OCI-LY7 (cell line): Measurements from ENCODE around the gene FAM217A. TPM values are rescaled to one million over a fixed set of nuclear protein-coding genes. Genes with fewer than 3 reads are reported as not detected.

ENCODE experiments used
- BruUV-seq: library from RNA; stranded (reverse); fragments of 400-500 nt; replicated peaks from 2 replicates; lab custom pipeline; 2021; lab: Mats Ljungman, UMichigan
- CTCF ChIA-PET: fragments of 300-600 bp; sonication (Branson Sonifier 250); formaldehyde crosslinking; loops from one replicate; lab custom pipeline; 2022; ENCODE audit warnings: antibody characterized with exemption; ENCODE audit not compliant: unreplicated experiment; lab: Charles Lee
- POLR2A ChIA-PET: fragments of 300-600 bp; sonication (Branson Sonifier 250); formaldehyde crosslinking; loops from one replicate; lab custom pipeline; 2022; ENCODE audit warnings: antibody characterized with exemption; lab: Charles Lee
- DNase-seq: peaks from one replicate; pipeline ENCODE4 v3.0.0-alpha.2; 2015; ENCODE audit warnings: low spot score
- H2AFZ ChIP-seq: fragments of 200-600 bp; sonication (generic), shearing (Covaris generic); 2 replicates; pipeline ENCODE4 v1.6.1; 2014; ENCODE audit warnings: mild to moderate bottlenecking, antibody characterized with exemption, low read length, moderate library complexity
- H3K27ac ChIP-seq: fragments of 200-600 bp; sonication (generic); 2 replicates; pipeline ENCODE4 v1.5.1; 2014; ENCODE audit warnings: mixed run types, low read depth, mild to moderate bottlenecking, moderate library complexity, low read length, inconsistent platforms; ENCODE audit not compliant: poor library complexity, severe bottlenecking
- H3K36me3 ChIP-seq: fragments of 200-600 bp; sonication (generic); 2 replicates; pipeline ENCODE4 v1.6.1; 2014; ENCODE audit warnings: mild to moderate bottlenecking, antibody characterized with exemption, low read length, moderate library complexity, mixed read lengths; ENCODE audit not compliant: insufficient read depth
- H3K4me1 ChIP-seq: fragments of 200-600 bp; sonication (generic); 2 replicates; pipeline ENCODE4 v1.5.1; 2014; ENCODE audit warnings: mild to moderate bottlenecking, low read length; ENCODE audit not compliant: insufficient read depth, poor library complexity, severe bottlenecking
- H3K4me2 ChIP-seq: fragments of 200-600 bp; sonication (generic); 2 replicates; pipeline ENCODE4 v1.6.1; 2014; ENCODE audit warnings: mild to moderate bottlenecking, low read length
- H3K4me3 ChIP-seq: fragments of 200-600 bp; sonication (generic); 2 replicates; pipeline ENCODE4 v1.5.1; 2014; ENCODE audit warnings: mild to moderate bottlenecking, low read depth, low read length; ENCODE audit not compliant: poor library complexity, severe bottlenecking
- H3K79me2 ChIP-seq: fragments of 200-600 bp; sonication (generic); 2 replicates; pipeline ENCODE4 v1.6.1; 2016; ENCODE audit warnings: low read depth, mild to moderate bottlenecking, low read length, moderate library complexity, mixed read lengths; ENCODE audit not compliant: insufficient read depth
- H3K9me2 ChIP-seq: fragments of 200-600 bp; sonication (generic); 2 replicates; pipeline ENCODE4 v1.6.1; 2016; ENCODE audit warnings: mild to moderate bottlenecking, low read length, mixed read lengths; ENCODE audit not compliant: insufficient read depth
- H3K9me3 ChIP-seq: fragments of 200-600 bp; sonication (generic); 2 replicates; pipeline ENCODE4 v1.6.1; 2014; ENCODE audit warnings: mild to moderate bottlenecking, mixed run types, low read length, mixed read lengths
- H4K20me1 ChIP-seq: fragments of 200-600 bp; sonication (generic); 2 replicates; pipeline ENCODE4 v1.6.1; 2014; ENCODE audit warnings: mild to moderate bottlenecking, antibody characterized with exemption, low read length, moderate library complexity, mixed read lengths; ENCODE audit not compliant: insufficient read depth
- EZH2phosphoT487 ChIP-seq: fragments of 200-600 bp; sonication (generic); IDR thresholded peaks from 2 replicates; pipeline ENCODE4 v1.6.1; 2018; ENCODE audit warnings: low read depth, borderline replicate concordance, mild to moderate bottlenecking, mixed run types, antibody characterized with exemption, low read length, moderate library complexity, mixed read lengths
- intact Hi-C: fragments of 100-400 bp; cut with micrococcal nuclease; formaldehyde crosslinking; loops from one replicate; pipeline ENCODE4 v1.10.0; 2022; ENCODE audit not compliant: unreplicated experiment
- total RNA-seq, 2 experiments: library from RNA; depleted of rRNA in 1 of 2; stranded (reverse); fragments of >200 nt in 1 of 2; shearing (Covaris generic) in 1 of 2; gene quantifications; 2 replicates each; pipeline ENCODE4 v1.2.3, GENCODE V29; 2014 to 2022
- TF ChIP-seq, protein P1 (sequence below): fragments of 200-600 bp; sonication (generic); conservative IDR thresholded peaks from 2 replicates; pipeline ENCODE4 v1.5.1; 2014; ENCODE audit warnings: mild to moderate bottlenecking, antibody characterized with exemption, low read length, moderate library complexity, mixed read lengths

The FAM217A gene
- total RNA-seq, 2 experiments from 2014 or later, result not detected

DNA sequence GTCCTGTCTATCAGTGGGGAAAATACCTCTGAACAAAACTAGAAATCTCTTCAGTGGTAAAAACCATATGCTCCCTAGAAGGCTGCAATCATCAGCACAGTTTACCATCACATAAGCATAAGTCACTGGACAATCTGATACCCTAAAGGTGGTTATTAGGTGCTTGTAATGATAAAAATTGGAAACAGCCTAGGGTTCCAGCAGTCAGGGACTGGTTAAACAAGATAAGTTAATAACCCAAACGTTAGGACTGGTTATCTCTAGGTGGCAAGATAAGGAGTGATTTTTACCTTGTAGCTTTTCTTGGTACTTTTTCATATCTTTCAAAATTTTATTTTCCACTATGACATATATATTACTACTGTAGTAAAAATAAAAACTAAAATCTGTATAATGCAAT is 45.4 kb upstream of the FAM217A start:
- H3K9me3 ChIP-seq, result 0 out of 2 replicates have a peak, but pooled peaks cover 7% of the 10 kb centered on the region
- intact Hi-C loops, result no loop called here
- ChIA-PET CTCF (no interaction called here), POLR2A (no interaction called here)
- H3K4me3 ChIP-seq, result no peak overlapping the region
- TF ChIP-seq, protein P1, sequence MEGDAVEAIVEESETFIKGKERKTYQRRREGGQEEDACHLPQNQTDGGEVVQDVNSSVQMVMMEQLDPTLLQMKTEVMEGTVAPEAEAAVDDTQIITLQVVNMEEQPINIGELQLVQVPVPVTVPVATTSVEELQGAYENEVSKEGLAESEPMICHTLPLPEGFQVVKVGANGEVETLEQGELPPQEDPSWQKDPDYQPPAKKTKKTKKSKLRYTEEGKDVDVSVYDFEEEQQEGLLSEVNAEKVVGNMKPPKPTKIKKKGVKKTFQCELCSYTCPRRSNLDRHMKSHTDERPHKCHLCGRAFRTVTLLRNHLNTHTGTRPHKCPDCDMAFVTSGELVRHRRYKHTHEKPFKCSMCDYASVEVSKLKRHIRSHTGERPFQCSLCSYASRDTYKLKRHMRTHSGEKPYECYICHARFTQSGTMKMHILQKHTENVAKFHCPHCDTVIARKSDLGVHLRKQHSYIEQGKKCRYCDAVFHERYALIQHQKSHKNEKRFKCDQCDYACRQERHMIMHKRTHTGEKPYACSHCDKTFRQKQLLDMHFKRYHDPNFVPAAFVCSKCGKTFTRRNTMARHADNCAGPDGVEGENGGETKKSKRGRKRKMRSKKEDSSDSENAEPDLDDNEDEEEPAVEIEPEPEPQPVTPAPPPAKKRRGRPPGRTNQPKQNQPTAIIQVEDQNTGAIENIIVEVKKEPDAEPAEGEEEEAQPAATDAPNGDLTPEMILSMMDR, result no peak
- no peak for TF ChIP-seq EZH2phosphoT487
- no peaks in the 10 kb centered on the region for H4K20me1 ChIP-seq
- H2AFZ ChIP-seq, result no peak overlapping the region
- peaks cover 87% of the 10 kb centered on the region for H3K36me3 ChIP-seq
- DNase-seq, result no peak
- H3K79me2 ChIP-seq, result no peaks in the 10 kb centered on the region
- H3K9me2 ChIP-seq, result no peaks in the 10 kb centered on the region
- H3K4me2 ChIP-seq, result no peak overlapping the region
- no TSS peak for BruUV-seq
- no peak overlapping the region for H3K27ac ChIP-seq
- no peaks in the 10 kb centered on the region for H3K4me1 ChIP-seq

DNA sequence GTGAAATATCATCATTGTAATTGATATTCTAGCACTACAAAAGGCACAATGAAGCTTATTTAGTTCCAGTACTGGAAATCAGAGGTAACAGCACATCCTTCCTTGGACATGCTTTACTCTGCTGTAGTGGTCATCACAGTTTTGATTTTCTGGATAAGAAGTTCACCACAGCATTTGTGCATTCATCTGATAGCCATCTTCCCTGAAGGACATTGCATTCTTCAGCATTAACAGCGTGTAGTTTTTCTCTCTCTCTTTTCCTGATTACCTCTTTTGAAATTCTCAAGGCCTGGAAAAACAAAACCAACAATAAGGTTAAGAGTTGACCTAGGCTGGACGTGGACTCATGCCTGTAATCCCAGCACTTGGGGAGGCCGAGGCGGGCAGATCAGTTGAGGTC is 36.8 kb upstream of the FAM217A start:
- no peaks in the 10 kb centered on the region for H4K20me1 ChIP-seq
- TF ChIP-seq, protein P1, result no peak
- no peak for TF ChIP-seq EZH2phosphoT487
- CTCF ChIA-PET, result no interaction called here
- no peaks in the 10 kb centered on the region for H3K79me2 ChIP-seq
- H3K36me3 ChIP-seq, result peaks cover 52% of the 10 kb centered on the region
- BruUV-seq, result no TSS peak
- no peaks in the 10 kb centered on the region for H3K4me1 ChIP-seq
- intact Hi-C loops, result no loop called here
- 0 out of 2 replicates have a peak, but pooled peaks cover 4% of the 10 kb centered on the region for H3K9me3 ChIP-seq
- no peaks in the 10 kb centered on the region for H3K9me2 ChIP-seq
- no peak overlapping the region for H3K4me3 ChIP-seq
- no peak overlapping the region for H2AFZ ChIP-seq
- H3K4me2 ChIP-seq, result no peak overlapping the region
- POLR2A ChIA-PET, result no interaction called here
- DNase-seq, result no peak
- no peak overlapping the region for H3K27ac ChIP-seq

DNA sequence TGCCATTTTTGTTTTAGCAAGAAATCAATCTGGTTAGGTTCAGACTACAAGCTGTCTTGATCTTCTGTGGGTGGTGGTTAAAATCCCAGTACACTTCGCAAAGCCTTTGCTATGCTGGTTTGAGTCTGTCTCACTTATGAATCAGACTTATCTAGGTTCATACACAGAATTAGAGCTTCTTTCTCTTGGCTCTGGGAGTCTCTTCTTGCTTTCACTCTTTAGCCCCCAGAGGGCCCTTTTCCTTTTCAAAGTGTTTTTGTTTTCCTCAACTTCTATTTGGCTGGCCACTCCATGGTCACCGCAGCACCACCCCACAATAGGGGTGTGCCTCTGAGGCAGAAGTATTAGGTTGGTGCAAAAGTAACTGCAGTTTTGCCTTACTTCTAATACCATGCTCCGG is 35.2 kb upstream of the FAM217A start:
- H3K79me2 ChIP-seq, result no peaks in the 10 kb centered on the region

More for the DNA sequence above, 35.2 kb upstream of the FAM217A start:
- H3K4me3 ChIP-seq, result no peak overlapping the region
- H3K4me1 ChIP-seq, result no peaks in the 10 kb centered on the region
- H2AFZ ChIP-seq, result no peak overlapping the region
- TF ChIP-seq EZH2phosphoT487, result no peak
- TF ChIP-seq, protein P1, result no peak
- H3K4me2 ChIP-seq, result no peak overlapping the region
- POLR2A ChIA-PET, result interaction anchor here (0.6 kb wide), 1 partner anchor 14 kb away, joined by 3 read pairs; no protein-coding TSS in a partner anchor
- H3K36me3 ChIP-seq, result peaks cover 39% of the 10 kb centered on the region
- intact Hi-C loops, result no loop called here
- no peaks in the 10 kb centered on the region for H4K20me1 ChIP-seq
- 0 out of 2 replicates have a peak, but pooled peaks cover 4% of the 10 kb centered on the region for H3K9me3 ChIP-seq
- CTCF ChIA-PET, result no interaction called here
- H3K9me2 ChIP-seq, result no peaks in the 10 kb centered on the region
- H3K27ac ChIP-seq, result no peak overlapping the region
- BruUV-seq, result no TSS peak
- DNase-seq, result no peak
